ENCODE measurements around the gene KLHL13.

DNA sequence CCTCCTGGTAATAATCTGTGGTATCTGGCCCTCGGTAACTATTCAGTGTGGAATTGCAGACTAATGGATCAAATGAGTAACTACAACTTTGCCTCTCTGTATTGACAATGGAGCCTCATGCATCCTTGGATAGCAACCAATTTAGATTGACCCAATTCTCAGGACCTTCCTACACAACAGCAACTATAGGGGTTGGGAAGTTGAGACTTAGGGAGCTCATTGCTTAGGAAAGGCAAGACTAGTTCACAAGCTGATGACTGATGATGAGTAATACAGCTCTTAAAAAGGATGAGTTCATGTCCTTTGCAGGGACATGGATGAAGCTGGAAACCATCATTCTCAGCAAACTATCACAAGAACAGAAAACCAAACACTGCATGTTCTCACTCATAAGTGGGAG lies 47.5 kb upstream of the KLHL13 start:
- TF ChIP-seq, protein P1, sequence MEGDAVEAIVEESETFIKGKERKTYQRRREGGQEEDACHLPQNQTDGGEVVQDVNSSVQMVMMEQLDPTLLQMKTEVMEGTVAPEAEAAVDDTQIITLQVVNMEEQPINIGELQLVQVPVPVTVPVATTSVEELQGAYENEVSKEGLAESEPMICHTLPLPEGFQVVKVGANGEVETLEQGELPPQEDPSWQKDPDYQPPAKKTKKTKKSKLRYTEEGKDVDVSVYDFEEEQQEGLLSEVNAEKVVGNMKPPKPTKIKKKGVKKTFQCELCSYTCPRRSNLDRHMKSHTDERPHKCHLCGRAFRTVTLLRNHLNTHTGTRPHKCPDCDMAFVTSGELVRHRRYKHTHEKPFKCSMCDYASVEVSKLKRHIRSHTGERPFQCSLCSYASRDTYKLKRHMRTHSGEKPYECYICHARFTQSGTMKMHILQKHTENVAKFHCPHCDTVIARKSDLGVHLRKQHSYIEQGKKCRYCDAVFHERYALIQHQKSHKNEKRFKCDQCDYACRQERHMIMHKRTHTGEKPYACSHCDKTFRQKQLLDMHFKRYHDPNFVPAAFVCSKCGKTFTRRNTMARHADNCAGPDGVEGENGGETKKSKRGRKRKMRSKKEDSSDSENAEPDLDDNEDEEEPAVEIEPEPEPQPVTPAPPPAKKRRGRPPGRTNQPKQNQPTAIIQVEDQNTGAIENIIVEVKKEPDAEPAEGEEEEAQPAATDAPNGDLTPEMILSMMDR (IDR thresholded peaks at IDR 0.05; ENCODE audit: low read depth, low read length, poor library complexity, severe bottlenecking), result no peak
- TF ChIP-seq EZH2phosphoT487 (IDR thresholded peaks at IDR 0.05; ENCODE audit: borderline replicate concordance, low read length), result no peak

All from DOHH2 (cell line).